NCI-H460 (cell line): ENCODE data around the gene RAB44. TPM values are rescaled to one million over a fixed set of nuclear protein-coding genes. Genes with fewer than 3 reads are reported as not detected.
"Not testable (repeated sequence)": the region's sequence is repeated elsewhere in the genome, so short reads cannot be mapped to it uniquely, and the experiment has no call there.

Source experiments
- DNase-seq: peaks from one replicate; pipeline ENCODE4 v3.0.0-alpha.2; 2016; ENCODE audit warnings: low read depth; ENCODE audit errors: extremely low read depth
- total RNA-seq: library from RNA; depleted of rRNA; stranded (reverse); fragments of >200 nt; shearing (Covaris generic); gene quantifications from 2 replicates; pipeline ENCODE4 v1.2.3, GENCODE V29; 2014

Gene RAB44
- total RNA-seq, 1 experiment from 2014 or later, result not detected

GRCh38 chr6:36703982-36704381 lies 6.4 kb downstream of the RAB44 start:
- no peak for DNase-seq

GRCh38 chr6:36704961-36705577 lies 7.4 kb downstream of the RAB44 start:
- not testable (repeated sequence) for DNase-seq

- no peak for DNase-seq
Measured at GRCh38 chr6:36706339-36706738, 8.7 kb downstream of the RAB44 start.

- DNase-seq, result no peak
Measured at GRCh38 chr6:36712816-36713215, 15.2 kb downstream of the RAB44 start.

- DNase-seq, result no peak
Measured at GRCh38 chr6:36713846-36714245, 16.2 kb downstream of the RAB44 start.

- DNase-seq, result no peak
Measured at GRCh38 chr6:36714511-36714910, 16.9 kb downstream of the RAB44 start.

- DNase-seq, result no peak
Measured at GRCh38 chr6:36715469-36715868, 17.8 kb downstream of the RAB44 start.

GRCh38 chr6:36716476-36717093 lies 19.0 kb downstream of the RAB44 start:
- DNase-seq, result no peak

GRCh38 chr6:36717231-36717825 lies 19.7 kb downstream of the RAB44 start:
- DNase-seq, result no peak

- DNase-seq, result no peak
Measured at GRCh38 chr6:36717871-36718540, 20.4 kb downstream of the RAB44 start.

GRCh38 chr6:36718560-36718959 lies 20.9 kb downstream of the RAB44 start:
- no peak for DNase-seq

- DNase-seq, result no peak
Measured at GRCh38 chr6:36719126-36719525, 21.5 kb downstream of the RAB44 start.

GRCh38 chr6:36720251-36721141 lies 22.9 kb downstream of the RAB44 start:
- no peak for DNase-seq

GRCh38 chr6:36721369-36722140 lies 23.9 kb downstream of the RAB44 start:
- DNase-seq, result no peak

- DNase-seq, result no peak
Measured at GRCh38 chr6:36722365-36722764, 24.7 kb downstream of the RAB44 start.

GRCh38 chr6:36722879-36723278 lies 25.3 kb downstream of the RAB44 start:
- no peak for DNase-seq

GRCh38 chr6:36723992-36724391 lies 26.4 kb downstream of the RAB44 start:
- DNase-seq, result not testable (repeated sequence)

- DNase-seq, result peak; percentile 60
Measured at GRCh38 chr6:36724514-36725390, 27.1 kb downstream of the RAB44 start.

GRCh38 chr6:36725581-36725980 lies 28.0 kb downstream of the RAB44 start:
- DNase-seq, result no peak
